ENCODE measurements around the gene INSM1.
"Not testable (repeated sequence)": the region's sequence is repeated elsewhere in the genome, so short reads cannot be mapped to it uniquely, and the experiment has no call there.

INSM1 gene

DNA sequence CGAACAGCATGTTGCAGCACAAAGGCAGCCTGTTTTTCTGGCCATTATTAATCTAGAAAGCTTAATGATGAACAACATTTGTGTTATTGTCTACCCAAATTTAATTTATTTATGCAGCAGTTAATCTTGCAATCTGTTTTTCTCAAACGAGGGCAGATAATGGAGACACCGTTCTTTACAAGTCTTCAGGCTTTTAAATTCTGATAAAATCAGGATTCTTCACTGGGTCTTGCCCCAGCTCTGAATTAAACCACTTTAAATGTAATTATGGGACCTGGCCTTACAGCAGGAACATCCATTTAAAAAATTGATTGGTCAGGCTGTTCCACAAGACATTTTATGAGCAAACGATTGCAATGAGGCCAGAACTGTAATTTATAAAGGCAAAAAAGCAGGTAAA lies 26.5 kb upstream of the INSM1 start:
- TF ChIP-seq CTCF (conservative IDR thresholded peaks at IDR 0.05; ENCODE audit: low read depth, low read length) = no peak
- no peak for DNase-seq (ENCODE audit: low read depth)
- H3K4me3 ChIP-seq (ENCODE audit: low read length) = no peak overlapping the region

DNA sequence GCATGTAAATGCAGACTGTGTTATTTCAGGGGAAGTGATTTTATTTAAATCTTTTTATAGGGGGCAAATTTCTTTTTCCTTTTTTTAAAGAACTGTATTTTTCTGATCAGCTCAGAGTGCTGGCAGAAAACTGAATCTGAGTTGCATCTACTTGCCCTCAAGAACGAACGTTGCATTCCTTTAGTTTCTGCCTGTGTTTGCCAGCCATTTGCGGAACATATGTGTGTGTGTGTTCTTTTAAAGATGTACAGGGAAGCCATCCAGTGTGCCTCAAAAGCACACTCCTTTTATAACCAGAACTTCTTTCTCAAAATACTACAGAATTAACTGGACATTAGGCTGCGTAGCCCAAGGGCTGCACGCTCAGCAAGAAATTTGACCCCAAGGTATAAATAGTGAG lies 25.8 kb upstream of the INSM1 start:
- TF ChIP-seq CTCF (conservative IDR thresholded peaks at IDR 0.05; ENCODE audit: low read depth, low read length) = no peak
- DNase-seq (ENCODE audit: low read depth) = no peak
- no peak overlapping the region for H3K4me3 ChIP-seq (ENCODE audit: low read length)

GRCh38 chr20:20343932-20344331 lies 24.0 kb upstream of the INSM1 start:
- no peak for TF ChIP-seq CTCF (conservative IDR thresholded peaks at IDR 0.05; ENCODE audit: low read depth, low read length)
- no peak for DNase-seq (ENCODE audit: low read depth)
- no peak overlapping the region for H3K4me3 ChIP-seq (ENCODE audit: low read length)

- no peak for TF ChIP-seq CTCF (conservative IDR thresholded peaks at IDR 0.05; ENCODE audit: low read depth, low read length)
- DNase-seq (ENCODE audit: low read depth) = no peak
- no peak overlapping the region for H3K4me3 ChIP-seq (ENCODE audit: low read length)
These were observed 23.4 kb upstream of the INSM1 start for GRCh38 chr20:20344476-20344875.

DNA sequence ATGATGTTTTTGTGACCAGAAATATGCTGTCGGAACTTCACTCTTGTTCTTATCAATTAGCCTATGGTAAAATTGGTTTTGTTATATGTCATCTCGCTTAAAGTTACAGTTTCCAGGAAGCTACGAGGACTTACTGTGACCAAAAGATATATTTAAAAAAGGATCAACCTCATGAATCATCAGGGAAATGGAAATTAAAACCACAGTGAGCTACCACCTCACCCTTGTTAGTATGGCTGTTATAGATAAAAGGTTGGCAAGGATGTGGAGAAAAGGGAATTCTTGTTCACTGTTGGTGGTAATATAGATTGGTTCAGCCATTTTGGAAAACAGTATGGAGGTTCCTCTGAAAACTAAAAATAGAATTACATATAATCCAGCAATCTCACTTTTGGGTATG lies 14.3 kb upstream of the INSM1 start:
- no peak overlapping the region for H3K4me3 ChIP-seq (ENCODE audit: low read length)
- no peak for TF ChIP-seq CTCF (conservative IDR thresholded peaks at IDR 0.05; ENCODE audit: low read depth, low read length)
- DNase-seq (ENCODE audit: low read depth) = no peak

GRCh38 chr20:20355503-20355902 lies 12.4 kb upstream of the INSM1 start:
- DNase-seq (ENCODE audit: low read depth); H3K4me3 ChIP-seq (ENCODE audit: low read length): not testable (repeated sequence)

DNA sequence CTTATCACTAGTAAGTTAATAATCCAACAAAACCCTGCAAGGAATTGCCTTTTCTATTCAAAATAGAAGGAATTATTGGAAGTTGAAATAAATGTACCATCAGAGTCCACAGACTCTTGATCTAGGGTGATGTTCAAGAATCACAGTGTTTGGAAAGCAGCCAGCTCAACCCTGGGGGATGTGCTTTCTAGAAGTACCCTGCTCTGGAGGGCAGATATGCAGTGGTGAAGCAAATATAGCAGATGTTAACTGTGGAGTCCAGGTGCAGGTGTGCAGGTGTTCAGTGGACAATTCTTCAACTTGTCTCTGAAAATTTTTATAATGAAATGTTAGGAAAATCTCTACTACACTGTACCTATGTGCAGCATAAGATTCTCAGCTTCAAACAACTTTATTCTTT lies 9.1 kb upstream of the INSM1 start:
- TF ChIP-seq CTCF (conservative IDR thresholded peaks at IDR 0.05; ENCODE audit: low read depth, low read length) = no peak
- DNase-seq (ENCODE audit: low read depth) = no peak
- H3K4me3 ChIP-seq (ENCODE audit: low read length) = no peak overlapping the region

- TF ChIP-seq CTCF (conservative IDR thresholded peaks at IDR 0.05; ENCODE audit: low read depth, low read length) = no peak
These were observed 8.3 kb upstream of the INSM1 start for GRCh38 chr20:20359628-20360027.

More at GRCh38 chr20:20359628-20360027, 8.3 kb upstream of the INSM1 start:
- H3K4me3 ChIP-seq (ENCODE audit: low read length) = no peak overlapping the region
- no peak for DNase-seq (ENCODE audit: low read depth)

Measured in retinal pigment epithelial cell (primary cell).